Suprapubic skin (tissue), 4 donors: Measurements from ENCODE around the gene HUS1B.

Source experiments
- CTCF ChIP-seq, 2 donors: fragments of 200-600 bp in 1 of 2; fragments of 450-650 bp in 1 of 2; sonication (generic) in 1 of 2; IDR thresholded peaks; one replicate each; pipeline ENCODE4 v1.5.1; 2016 to 2019; ENCODE audit warnings: antibody characterized with exemption in 2 of 2, mild to moderate bottlenecking in 1 of 2, moderate library complexity in 1 of 2
- POLR2A ChIP-seq, 2 donors: fragments of 450-650 bp; IDR thresholded peaks; one replicate each; pipeline ENCODE4 v1.6.1; 2017; ENCODE audit warnings: antibody characterized with exemption in 2 of 2, mild to moderate bottlenecking in 2 of 2, moderate library complexity in 2 of 2
- POLR2AphosphoS5 ChIP-seq, 3 donors: sonication (generic); formaldehyde crosslinking; IDR thresholded peaks; one replicate each; pipeline ENCODE4 v1.6.1; 2017; ENCODE audit warnings: antibody characterized with exemption in 3 of 3

GRCh38 chr6:628766-629165 lies 28.1 kb downstream of the HUS1B start:
- TF ChIP-seq CTCF (IDR thresholded peaks at IDR 0.05) (no peak), POLR2A (IDR thresholded peaks at IDR 0.05) (no peak), POLR2AphosphoS5 (IDR thresholded peaks at IDR 0.05) (no peak)
